ENCODE measurements around the gene TTC8.

GRCh38 chr14:88851587-88851986, 27.1 kb downstream of the TTC8 start:
- TF ChIP-seq TAF1 (IDR thresholded peaks at IDR 0.05; ENCODE audit: borderline replicate concordance, low read depth, low read length): no peak
- no peak for TF ChIP-seq POLR2A (IDR thresholded peaks at IDR 0.05; ENCODE audit: low read depth, low read length)
- TF ChIP-seq POLR2AphosphoS5 (IDR thresholded peaks at IDR 0.05; ENCODE audit: low read depth, low read length): no peak

Measured in GM12892 (cell line).